ENCODE data around the gene ANKH. TPM values are rescaled to one million over a fixed set of nuclear protein-coding genes. Genes with fewer than 3 reads are reported as not detected.

Gene ANKH
- total RNA-seq, 1 experiment from 2014 or later: 53.2 TPM

DNA sequence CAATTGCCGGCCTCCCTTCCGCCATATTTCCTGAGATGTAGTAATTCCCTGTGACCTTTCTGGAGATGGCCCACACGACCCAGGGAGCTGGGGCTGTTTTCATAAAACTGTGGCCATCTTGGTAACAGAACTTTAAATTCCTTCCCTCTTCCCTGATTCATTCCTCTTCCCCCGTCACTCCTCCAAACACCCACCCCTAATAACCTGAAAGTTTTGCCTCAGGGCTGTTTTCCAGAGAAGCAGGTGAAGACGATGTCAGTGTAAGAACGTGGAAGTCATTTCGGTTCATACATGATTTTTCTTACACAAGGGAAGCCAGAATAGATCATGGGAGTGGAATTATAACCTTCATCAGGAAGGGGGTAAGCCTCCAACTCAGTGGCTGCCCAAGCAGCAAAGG, 40.6 kb upstream of the ANKH start:
- TF ChIP-seq, protein P1, sequence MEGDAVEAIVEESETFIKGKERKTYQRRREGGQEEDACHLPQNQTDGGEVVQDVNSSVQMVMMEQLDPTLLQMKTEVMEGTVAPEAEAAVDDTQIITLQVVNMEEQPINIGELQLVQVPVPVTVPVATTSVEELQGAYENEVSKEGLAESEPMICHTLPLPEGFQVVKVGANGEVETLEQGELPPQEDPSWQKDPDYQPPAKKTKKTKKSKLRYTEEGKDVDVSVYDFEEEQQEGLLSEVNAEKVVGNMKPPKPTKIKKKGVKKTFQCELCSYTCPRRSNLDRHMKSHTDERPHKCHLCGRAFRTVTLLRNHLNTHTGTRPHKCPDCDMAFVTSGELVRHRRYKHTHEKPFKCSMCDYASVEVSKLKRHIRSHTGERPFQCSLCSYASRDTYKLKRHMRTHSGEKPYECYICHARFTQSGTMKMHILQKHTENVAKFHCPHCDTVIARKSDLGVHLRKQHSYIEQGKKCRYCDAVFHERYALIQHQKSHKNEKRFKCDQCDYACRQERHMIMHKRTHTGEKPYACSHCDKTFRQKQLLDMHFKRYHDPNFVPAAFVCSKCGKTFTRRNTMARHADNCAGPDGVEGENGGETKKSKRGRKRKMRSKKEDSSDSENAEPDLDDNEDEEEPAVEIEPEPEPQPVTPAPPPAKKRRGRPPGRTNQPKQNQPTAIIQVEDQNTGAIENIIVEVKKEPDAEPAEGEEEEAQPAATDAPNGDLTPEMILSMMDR (IDR thresholded peaks at IDR 0.05; ENCODE audit: unreplicated experiment): no peak
- Mint-ChIP-seq H3K4me1 (ENCODE audit: low read depth, unreplicated experiment) (no peaks in the 10 kb centered on the region), H3K27ac (ENCODE audit: unreplicated experiment) (no peak overlapping the region), H3K4me3 (ENCODE audit: low read depth, unreplicated experiment) (no peak overlapping the region), H3K36me3 (ENCODE audit: insufficient read depth, unreplicated experiment) (no peaks in the 10 kb centered on the region), H3K9me3 (ENCODE audit: low read depth, unreplicated experiment) (no peaks in the 10 kb centered on the region), H3K27me3 (ENCODE audit: unreplicated experiment) (no peaks in the 10 kb centered on the region)
- BruUV-seq (replicated peaks): no TSS peak
- CTCF ChIA-PET: no interaction called here
- intact Hi-C loops (cut with micrococcal nuclease; ENCODE audit: unreplicated experiment): no loop called here
- DNase-seq: no peak

DNA sequence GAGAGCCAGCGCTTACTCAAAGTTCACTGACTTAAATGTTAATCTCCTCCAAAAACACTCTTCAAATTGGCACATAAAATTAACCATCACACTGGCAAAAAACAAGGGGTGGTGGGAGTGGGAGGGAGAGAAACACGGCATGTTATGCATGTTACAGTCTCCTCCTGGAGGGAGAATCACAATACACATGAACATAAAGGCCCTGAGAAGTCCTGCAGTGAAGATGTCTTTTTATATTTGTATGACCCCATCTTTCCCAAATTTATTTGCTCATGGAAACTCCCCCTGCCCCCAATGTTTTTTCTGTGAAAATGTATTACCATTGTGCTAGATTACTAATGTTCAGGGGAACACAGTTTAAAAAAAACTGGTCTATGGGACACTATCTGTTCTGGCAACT, 37.8 kb upstream of the ANKH start:
- TF ChIP-seq, protein P1 (IDR thresholded peaks at IDR 0.05; ENCODE audit: unreplicated experiment): no peak
- DNase-seq: no peak
- Mint-ChIP-seq H3K27me3 (ENCODE audit: unreplicated experiment) (no peaks in the 10 kb centered on the region), H3K4me1 (ENCODE audit: low read depth, unreplicated experiment) (no peaks in the 10 kb centered on the region), H3K27ac (ENCODE audit: unreplicated experiment) (no peak overlapping the region), H3K9me3 (ENCODE audit: low read depth, unreplicated experiment) (no peaks in the 10 kb centered on the region), H3K4me3 (ENCODE audit: low read depth, unreplicated experiment) (no peak overlapping the region), H3K36me3 (ENCODE audit: insufficient read depth, unreplicated experiment) (no peaks in the 10 kb centered on the region)
- no TSS peak for BruUV-seq (replicated peaks)
- intact Hi-C loops (cut with micrococcal nuclease; ENCODE audit: unreplicated experiment): no loop called here
- CTCF ChIA-PET: no interaction called here

DNA sequence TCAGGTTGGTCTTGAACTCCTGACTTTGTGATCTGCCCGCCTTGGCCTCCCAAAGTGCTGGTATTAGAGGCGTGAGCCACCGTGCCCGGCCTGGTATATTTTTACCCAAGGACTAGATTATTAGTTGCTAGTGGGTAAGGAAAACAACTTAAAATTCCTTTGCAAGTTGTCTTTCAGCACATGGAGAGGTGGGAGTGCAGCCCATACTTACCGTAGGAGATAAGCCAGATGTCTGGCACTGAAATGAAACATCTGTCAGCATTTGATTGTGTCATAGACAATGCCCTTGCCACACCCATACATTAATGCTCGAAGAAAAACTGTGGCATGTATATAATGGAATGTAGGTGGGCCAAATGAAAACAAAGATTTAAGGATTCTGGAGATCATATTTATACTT, 36.6 kb upstream of the ANKH start:
- Mint-ChIP-seq H3K4me3 (ENCODE audit: low read depth, unreplicated experiment) (no peak overlapping the region), H3K4me1 (ENCODE audit: low read depth, unreplicated experiment) (no peaks in the 10 kb centered on the region), H3K9me3 (ENCODE audit: low read depth, unreplicated experiment) (no peaks in the 10 kb centered on the region), H3K27ac (ENCODE audit: unreplicated experiment) (no peak overlapping the region), H3K27me3 (ENCODE audit: unreplicated experiment) (no peaks in the 10 kb centered on the region), H3K36me3 (ENCODE audit: insufficient read depth, unreplicated experiment) (no peaks in the 10 kb centered on the region)
- intact Hi-C loops (cut with micrococcal nuclease; ENCODE audit: unreplicated experiment): no loop called here
- CTCF ChIA-PET: no interaction called here
- BruUV-seq (replicated peaks): no TSS peak
- DNase-seq: no peak
- TF ChIP-seq, protein P1 (IDR thresholded peaks at IDR 0.05; ENCODE audit: unreplicated experiment): no peak

DNA sequence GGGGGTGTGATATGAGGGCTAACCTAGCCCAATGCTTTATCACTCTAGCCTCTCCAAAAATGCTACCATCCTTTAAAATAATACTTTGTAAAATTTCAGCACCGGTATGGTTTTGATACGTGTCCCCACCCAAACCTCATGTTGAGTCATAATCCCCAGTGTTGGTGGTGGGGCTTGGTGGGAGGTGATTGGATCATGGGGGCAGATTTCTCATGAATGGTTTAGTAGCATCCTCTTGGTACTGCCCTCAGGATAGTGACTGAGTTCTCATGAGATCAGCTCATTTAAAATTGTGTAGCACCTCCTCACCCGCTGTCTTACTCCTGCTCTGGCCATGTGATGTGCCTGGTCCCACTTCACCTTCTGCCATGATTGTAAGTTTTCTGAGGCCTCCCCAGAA, 35.0 kb upstream of the ANKH start:
- H3K4me1 Mint-ChIP-seq (ENCODE audit: low read depth, unreplicated experiment): no peaks in the 10 kb centered on the region
- H3K27ac Mint-ChIP-seq (ENCODE audit: unreplicated experiment): no peak overlapping the region
- TF ChIP-seq, protein P1 (IDR thresholded peaks at IDR 0.05; ENCODE audit: unreplicated experiment): no peak
- intact Hi-C loops (cut with micrococcal nuclease; ENCODE audit: unreplicated experiment): no loop called here
- no TSS peak for BruUV-seq (replicated peaks)
- H3K4me3 Mint-ChIP-seq (ENCODE audit: low read depth, unreplicated experiment): no peak overlapping the region
- H3K27me3 Mint-ChIP-seq (ENCODE audit: unreplicated experiment): no peaks in the 10 kb centered on the region
- no peak for DNase-seq
- no peaks in the 10 kb centered on the region for H3K36me3 Mint-ChIP-seq (ENCODE audit: insufficient read depth, unreplicated experiment)
- CTCF ChIA-PET: no interaction called here
- no peaks in the 10 kb centered on the region for H3K9me3 Mint-ChIP-seq (ENCODE audit: low read depth, unreplicated experiment)
